GM19035 (cell line): Measurements from ENCODE around the gene DDX10.

Source experiments
- ATAC-seq: cut with Tn5 transposase; IDR thresholded peaks from one replicate; pipeline ENCODE4 v1.9.1; 2021; ENCODE audit not compliant: unreplicated experiment

The DDX10 gene

DNA sequence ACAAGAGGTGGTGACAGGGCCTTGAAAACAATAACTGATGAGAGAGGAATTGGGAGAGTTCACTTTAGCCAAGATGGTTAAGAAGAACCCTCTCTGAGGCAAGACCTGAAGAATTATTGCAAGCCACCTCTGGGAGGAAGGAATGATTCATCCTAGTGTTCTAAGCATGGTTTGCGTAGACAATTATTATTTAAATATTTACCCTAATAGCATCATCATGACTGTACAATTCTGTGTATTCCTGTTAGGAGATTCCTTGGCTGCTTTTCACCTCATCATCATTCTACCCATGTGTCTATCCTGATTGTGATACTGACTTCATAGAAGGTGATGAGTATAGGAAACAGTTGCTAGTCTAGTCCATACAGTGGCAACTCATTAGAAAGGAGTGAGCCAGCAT is 264.4 kb downstream of the DDX10 start:
- no peak for ATAC-seq

DNA sequence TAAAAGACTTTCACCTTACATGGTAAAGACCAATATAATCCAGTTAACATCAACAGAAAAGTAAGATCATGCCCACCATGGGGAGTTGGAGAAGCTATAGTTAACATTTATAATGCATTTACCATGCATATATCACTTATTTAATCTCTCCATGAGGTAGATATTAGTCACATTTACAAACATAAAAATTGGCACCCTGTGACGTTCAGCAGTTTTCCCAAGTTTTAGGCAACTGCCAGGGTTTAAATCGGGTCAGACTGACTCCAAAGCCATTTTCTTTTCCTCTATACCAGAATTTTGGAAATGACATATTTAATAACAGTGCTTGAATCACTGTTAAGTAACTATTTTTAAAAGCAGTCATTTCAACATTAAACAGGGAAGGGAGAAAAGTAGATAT is 266.3 kb downstream of the DDX10 start:
- no peak for ATAC-seq

DNA sequence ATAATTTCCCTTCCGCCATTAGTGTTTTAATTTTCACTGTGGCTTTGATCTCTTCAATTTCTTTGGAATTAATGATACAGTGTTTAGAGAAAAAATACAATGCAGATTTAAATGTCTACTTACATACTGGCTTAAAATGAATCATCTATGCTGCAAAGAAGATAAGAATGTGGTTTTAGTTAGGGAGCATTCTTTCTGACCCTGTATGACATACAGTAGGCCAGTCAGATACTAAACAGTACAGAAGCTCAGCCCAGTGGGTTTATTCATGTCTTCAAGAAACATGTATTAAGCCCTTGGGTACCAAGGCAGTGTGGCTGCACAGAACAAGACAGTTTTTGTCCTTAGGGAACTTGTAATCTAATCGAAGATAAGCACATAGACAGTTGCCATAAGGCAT is 268.8 kb downstream of the DDX10 start:
- ATAC-seq, result no peak

DNA sequence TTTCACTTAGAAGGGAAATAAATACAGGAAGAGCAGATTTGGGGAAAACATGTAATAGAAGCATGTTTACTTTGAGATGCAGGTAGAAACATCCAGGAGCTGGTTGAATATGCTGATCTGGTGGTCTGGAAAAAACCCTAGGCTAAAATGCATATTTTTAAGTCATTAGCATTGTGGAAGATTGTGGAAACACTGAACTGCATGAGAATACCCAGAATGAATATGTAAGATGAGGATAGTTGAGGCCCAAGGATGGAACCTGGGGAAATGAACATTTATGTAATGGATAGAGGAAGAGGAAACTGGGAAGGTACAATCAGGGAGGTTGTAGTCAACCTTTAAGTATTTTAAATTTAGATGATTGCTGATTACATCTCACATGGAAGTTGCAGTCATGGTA is 269.4 kb downstream of the DDX10 start:
- no peak for ATAC-seq

DNA sequence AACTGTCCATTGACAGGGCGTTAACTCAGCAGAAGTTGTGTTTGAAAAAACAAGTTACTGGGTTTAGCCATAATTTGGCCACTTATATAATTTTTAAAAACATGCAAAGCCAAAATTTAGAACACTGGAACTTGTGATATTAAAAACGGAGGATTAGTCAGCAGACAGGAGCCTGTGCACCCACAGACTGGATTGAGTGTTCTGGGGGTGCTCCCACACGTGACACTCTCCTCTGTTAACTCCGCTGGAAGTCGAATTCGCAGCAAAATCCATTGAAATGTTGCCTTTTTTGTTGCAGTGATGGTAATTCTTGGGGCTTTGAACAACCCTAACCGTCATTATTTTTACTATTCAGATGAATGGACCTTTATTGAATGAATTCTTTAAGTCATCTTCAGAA is 269.8 kb downstream of the DDX10 start:
- ATAC-seq, result no peak

DNA sequence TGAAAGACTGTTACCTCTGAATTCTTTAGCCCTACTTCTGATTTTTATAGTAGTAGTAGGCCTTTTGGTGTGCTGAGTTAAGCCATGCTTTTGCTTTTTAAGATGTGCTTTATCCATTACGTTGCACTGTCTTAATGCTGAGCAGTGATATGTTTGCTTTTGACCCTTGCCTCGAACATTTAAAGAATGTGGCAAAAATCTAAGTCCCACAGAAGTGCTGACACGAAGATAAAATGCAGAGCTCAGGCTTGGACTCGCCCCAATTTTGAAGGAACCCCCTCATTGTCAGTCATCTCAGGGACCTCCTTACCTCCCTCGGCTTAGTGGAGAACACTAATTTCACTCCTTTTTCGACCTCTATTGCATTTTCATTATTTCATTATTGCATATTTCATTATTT is 272.9 kb downstream of the DDX10 start:
- ATAC-seq, result no peak

DNA sequence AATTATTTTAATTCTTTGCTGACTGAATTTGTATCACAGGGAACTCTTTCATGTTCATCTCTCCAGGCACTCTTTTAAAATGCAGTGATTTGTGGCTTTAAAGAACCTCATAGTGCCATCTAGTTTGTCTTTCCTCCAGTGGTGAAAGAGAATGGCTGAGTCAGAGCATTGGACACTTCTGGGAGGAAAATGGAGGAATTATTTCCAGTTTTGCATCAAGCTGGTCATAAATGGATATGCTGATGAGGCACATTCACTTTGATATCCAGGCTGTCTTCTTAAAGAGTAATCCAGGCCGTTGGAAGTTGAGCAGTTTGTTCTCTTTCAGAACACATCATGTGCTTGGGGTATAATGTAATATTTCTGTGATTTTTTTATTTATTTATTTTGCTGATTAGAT is 273.7 kb downstream of the DDX10 start:
- no peak for ATAC-seq

DNA sequence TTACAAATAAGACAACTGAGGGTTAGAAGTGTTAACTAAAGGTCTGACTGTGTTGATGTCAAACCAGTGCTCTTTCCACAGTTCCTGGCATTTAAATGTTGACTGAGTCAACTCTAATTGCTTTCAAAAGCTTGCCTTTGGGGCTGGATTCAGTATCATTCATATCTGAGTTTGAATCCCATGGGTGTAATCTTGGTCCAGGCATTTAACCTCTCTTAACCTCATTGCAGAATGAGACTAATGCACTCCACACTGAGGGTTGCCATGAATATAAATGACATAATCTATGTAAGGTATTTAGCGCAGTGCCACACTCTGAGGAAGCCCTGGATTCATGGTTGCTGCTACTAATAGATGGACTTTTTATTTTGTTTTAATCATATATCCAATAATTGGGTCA is 274.3 kb downstream of the DDX10 start:
- no peak for ATAC-seq

DNA sequence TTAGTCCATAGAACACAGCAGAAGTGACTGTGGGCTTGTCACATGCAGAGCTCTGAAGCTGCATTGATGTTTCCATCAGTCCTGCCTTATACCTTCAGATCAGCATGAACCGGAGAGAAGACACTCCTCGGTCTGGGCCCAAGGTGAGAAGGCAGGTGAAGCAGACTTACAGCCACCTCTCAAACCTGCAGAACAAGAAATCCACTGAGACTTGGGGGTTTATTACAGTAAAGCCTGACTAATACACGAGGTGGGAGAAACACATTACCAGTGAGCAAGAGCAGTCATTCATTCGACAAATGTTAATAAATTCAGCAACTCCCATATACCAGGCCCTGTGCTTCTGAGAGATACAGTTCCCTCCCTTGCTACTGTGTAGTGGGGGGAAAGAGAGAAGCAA is 279.0 kb downstream of the DDX10 start:
- no peak for ATAC-seq

DNA sequence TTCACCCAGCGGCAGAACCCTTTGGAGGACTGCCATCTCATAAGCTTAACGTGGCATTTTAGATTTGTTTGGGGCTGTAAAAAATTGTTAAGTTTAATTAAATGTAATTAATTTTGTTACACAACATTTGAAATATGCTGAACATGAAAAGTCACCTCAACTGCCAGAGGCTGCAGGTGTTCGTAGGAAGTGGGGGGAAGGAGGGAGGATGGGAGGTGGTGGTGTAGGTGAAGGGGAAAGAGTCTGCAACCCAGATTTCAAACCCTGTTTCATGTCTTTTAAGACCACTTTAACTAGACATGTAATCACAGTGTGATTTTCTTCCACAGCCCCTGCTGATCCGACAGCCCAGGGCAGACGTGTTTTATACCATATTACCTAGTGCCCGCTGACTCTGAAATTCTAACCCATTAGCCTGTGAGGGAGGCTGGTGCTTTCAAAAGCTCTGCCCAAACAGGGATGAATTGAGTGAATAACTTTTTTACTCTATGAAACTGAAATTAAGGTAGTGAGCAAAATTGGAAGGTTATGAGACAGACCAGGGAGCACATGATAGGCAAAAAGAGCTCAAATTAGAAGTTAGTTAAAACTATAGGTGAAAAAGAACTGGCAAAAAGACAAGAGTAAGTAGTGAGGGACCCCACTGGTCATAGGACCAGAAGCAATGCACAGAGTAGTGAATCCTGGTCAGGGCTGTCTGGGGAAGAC is 279.8 kb downstream of the DDX10 start:
- no peak for ATAC-seq

DNA sequence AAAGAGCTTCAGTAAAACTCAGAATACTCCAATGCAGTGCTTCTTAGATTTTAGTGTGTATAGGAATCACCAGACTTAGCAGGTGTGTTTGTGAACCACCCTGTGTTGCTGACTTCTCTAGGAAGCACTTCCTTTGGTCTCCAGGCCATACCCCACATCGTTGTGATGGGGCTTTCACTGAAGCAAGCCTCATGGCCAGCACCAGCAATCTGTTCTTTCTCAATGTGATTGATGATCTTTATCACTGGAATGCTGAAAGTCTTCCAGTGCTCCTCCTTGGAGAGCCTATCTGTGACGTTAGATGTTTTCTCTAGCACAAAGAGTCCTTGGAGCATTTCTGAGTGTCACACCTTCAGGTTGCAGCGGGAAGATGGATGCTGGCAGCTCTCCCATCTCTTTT is 280.5 kb downstream of the DDX10 start:
- no peak for ATAC-seq

DNA sequence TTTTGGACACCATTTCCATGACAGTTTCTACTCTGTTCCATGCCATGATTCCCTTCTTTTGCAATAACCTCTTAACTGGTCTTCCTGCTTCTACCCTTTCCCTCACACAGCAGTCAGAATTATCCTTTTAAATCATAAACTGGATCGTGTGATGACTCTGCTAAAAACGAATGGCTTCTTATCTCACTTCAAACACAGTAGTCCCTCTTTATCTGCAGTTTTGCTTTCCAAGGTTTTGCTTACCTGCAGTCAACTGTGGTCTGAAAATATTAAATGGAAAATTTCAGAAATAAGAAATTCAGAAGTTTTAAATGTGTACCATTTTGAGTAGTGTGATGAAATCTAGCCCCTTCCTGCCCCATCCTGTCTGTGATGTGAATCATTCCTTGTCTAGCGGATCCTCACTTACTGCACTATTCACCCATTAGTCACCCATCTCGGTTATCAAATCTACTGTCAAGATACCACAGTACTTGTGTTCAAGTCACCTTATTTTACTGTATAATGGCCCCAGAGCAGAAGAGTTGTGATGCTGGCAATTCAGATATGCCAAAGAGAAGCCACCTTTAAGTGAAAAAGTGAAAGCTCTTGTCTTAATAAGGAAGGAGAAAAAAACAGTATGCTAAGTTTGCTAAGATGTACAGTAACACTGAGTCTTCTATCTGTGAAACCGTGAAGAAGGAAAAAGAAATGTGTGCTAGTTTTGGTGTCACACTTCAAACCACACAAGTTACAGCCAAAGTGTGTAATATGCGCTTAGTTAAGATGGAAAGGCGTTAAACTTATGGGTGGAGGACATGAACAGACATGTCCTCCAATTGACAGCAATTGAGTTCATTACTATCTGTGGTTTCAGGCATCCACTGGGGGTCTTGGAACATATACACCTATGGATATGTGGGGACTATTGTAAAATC is 283.0 kb downstream of the DDX10 start:
- ATAC-seq, result no peak

DNA sequence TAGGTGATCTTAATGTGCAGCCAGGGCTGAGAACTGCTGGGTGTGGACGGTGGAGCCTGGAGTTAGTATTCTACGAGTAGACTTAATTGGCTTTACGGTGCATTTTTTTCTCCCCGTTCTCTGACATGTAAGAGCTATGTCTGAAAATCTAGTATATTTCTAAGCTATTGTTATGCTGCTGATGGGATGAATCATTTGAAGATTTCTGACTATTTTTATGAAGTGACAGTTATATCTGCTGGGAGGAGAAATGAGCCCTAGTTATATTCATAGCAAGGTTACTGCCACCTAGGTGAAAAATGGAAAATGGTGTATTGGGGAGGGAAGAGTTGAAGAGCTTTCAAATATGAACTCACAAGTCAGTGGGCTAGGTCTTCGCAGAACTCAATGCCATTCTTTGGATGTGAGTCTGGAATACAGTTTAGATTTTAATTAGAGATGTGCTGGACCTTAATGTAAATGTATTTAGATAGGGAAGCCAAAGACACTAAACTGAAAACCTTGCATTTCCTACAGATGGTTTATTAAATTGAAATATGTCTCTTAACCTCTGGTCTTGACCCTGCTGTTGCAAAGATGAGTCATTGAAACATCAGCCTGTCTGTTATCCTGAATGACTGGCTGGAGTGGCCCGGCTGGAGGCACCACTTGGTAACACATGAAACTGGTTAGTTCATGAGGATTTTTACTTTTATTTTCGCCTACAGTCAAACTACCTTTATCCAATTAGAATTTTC is 293.7 kb downstream of the DDX10 start:
- ATAC-seq, result peak; percentile 60

DNA sequence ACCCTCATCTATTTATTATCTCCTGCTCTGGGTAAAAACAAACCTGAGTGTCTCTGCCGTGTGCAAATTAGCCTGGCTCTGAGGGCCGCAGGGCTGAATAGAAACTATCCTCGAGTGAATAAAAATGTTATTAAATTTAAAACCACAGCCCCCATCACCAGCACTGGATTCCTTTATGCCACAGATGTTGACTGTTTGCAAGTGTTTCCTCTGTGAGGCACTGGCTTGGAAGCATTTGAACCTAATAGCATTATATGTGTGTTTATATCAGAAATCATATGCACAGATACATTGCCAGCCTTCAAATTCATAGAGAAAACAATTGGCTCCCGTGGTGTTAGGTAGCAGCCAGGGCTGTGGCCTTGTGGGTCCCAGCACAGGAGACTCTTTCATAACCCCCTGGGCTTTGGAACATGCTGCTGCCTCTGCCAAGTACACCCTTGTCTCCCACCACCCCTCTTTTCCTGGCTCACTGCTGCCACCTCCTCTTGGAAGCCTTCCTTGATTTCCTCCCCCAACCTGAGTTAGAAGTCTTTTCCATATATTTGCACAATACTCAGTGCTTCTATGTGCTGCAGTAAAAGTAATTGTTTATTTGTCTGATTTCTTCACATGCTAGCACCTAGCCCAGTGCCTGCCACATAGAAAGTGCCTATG is 294.4 kb downstream of the DDX10 start:
- no peak for ATAC-seq

DNA sequence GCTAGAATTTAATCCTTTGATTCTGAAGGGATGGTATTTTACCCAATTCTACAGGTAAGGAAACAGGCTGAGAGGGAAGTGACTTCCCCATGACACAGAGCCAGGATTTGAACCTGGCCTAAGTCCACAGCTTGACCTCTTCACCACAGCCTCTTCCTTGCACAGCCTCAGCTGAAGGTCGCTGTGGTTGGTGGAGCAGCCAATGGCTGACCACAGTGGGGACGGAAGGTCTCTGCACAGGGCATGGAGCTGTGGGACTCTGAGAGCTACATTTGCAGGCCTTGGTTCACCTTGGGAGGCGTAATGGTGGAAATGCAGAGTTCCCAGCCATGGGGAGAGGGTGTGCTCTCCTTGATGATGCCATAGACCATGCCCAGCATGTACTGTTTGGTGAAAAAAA is 295.0 kb downstream of the DDX10 start:
- no peak for ATAC-seq

DNA sequence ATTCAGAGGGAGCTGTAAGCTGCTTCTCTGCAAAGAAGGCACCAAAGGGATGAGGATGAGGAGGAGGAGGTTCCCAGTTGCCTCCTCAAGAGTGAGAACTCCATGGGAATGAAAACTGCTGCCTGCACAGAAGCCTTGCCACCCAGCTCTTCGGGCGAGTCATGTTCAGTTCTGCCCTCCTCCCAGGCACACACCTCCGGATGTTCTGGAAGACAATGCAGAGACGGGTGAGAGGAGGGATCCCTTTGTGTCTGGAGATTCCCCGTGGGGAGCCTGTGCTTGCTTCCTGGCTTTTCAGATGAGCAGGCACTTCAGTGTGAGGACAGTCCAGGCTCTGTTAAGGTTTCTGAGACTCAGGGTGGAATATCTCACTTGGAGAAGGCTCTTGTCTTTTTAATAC is 295.6 kb downstream of the DDX10 start:
- no peak for ATAC-seq

DNA sequence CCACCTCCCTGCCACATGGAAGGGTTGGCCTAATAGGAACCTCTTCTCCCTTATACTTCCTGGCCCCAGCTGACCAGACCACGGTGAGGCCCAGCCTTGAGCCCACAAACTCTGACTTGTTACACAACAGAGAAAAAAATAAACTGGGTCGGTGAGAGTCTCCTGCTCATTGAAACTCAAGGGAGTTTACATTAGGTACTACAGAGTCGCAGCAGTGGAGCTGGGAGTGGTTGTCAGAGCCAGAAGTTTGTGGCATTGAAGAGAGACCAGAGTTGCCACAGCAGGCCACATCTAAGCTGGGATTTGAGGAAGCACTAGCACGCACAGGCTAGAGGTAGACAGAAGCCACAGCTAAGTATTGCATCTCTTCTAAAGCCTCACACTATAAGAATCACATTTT is 296.2 kb downstream of the DDX10 start:
- ATAC-seq, result no peak

DNA sequence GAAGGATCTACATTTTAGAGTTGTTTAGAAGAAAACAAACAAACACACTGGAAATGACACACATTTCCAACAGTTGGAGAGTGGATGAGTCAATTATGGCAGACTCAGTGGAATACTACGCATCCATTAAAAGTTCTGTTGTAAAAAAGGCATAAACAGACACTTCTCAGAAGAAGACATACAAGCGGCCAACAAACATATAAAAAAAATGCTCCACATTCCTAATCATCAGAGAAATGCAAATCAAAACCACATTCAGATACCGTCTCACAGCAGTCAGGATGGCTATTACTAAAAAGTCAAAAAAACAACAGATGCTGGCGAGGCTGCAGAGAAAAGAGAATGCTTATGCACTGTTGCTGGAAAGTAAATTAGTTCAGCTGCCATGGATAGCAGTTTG is 298.2 kb downstream of the DDX10 start:
- ATAC-seq, result no peak

DNA sequence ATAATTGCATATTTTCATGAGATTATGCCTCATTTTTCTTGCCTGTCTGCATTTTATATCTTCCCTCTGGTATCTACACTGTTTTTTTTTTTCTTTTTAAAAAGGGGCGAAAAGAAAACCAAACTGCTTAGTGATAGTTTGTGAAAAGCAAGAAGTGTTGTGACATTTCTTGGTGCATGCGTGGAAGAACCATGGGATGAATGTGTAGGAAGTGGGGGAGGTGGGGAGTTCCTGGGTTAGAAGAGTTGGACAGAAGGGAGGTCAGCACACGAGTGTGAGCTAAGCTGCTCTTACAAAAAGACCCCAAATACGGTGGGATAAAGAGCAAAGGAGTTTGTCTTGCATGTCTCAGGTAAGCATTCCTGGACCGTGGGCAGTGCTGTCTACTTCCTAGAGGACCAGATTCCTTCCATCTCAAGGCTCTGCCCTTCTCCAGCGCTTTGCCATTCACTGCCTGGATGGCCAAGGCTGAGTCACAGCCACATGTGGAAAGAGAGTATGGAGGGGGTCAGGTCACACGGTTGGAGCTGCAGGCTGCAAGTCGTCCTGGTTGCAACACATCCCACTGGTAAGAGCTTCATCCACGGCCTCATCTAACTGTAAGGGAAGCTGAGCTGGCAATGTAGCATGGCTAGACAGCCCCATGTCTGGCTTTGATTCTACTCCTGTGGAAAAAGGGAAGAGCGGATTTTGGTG is 300.6 kb downstream of the DDX10 start:
- no peak for ATAC-seq

DNA sequence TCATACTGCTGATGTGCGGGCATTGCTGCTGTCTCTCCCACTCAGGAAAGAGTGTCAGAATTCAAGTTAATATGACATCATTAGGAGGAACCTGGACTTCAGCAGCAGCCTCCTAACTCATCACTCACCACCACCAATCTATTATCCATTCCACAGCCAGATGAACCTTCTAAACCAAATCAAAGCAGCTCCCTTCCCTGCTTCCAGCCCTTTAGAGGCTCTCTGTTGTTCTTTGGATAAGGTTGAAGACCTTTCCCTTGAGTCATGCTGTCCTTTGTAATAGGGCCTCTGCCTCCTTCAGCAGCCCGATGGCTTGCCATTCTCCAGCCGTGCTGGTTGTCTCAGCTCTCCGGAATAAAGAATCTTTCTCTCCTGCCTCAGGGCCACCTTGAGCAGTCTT is 301.3 kb downstream of the DDX10 start:
- no peak for ATAC-seq

DNA sequence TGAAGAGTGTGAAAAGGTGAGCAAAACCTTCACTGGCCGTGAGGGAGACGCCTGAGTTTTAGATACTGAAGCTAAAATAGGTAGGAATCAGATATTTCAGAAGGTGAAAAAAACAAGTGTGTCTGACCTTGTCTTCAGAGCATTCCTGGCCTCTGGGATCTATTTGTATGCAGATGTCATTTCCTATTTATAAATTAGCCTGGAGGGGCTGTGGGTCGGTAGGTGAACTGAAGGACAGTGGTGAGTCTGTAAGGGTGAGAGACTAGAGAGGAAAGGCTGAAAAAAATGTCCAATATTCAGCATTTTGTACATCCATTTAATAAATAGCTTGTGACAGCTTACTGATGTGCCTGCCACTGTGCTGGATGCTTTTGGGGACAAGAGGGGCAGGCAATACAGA is 302.1 kb downstream of the DDX10 start:
- ATAC-seq, result no peak
